ENCODE results near the gene RFX4. TPM values are rescaled to one million over a fixed set of nuclear protein-coding genes. Genes with fewer than 3 reads are reported as not detected.
"Not testable (repeated sequence)": the region's sequence is repeated elsewhere in the genome, so short reads cannot be mapped to it uniquely, and the experiment has no call there.

Gene RFX4
- polyA plus RNA-seq, 1 donor: not detected

- DNase-seq: no peak
These were observed 11.6 kb downstream of the RFX4 start for GRCh38 chr12:106594447-106594846.

- no peak for DNase-seq
These were observed 12.5 kb downstream of the RFX4 start for GRCh38 chr12:106595268-106595667.

- DNase-seq: no peak
These were observed 15.2 kb downstream of the RFX4 start for GRCh38 chr12:106598003-106598402.

GRCh38 chr12:106599302-106599701, 16.5 kb downstream of the RFX4 start:
- no peak for DNase-seq

GRCh38 chr12:106600503-106600902, 17.7 kb downstream of the RFX4 start:
- DNase-seq: no peak

GRCh38 chr12:106601031-106601430, 18.2 kb downstream of the RFX4 start:
- no peak for DNase-seq

GRCh38 chr12:106601496-106601895, 18.7 kb downstream of the RFX4 start:
- DNase-seq: no peak

- no peak for DNase-seq
These were observed 19.3 kb downstream of the RFX4 start for GRCh38 chr12:106602076-106602475.

- no peak for DNase-seq
These were observed 22.4 kb downstream of the RFX4 start for GRCh38 chr12:106605254-106605653.

- not testable (repeated sequence) for DNase-seq
These were observed 37.8 kb downstream of the RFX4 start for GRCh38 chr12:106620588-106620987.

GRCh38 chr12:106625976-106626375, 43.2 kb downstream of the RFX4 start:
- no peak for DNase-seq

GRCh38 chr12:106629797-106630659, 47.2 kb downstream of the RFX4 start:
- DNase-seq: no peak

- no peak for DNase-seq
These were observed 48.3 kb downstream of the RFX4 start for GRCh38 chr12:106631150-106631549.

- DNase-seq: no peak
These were observed 49.0 kb downstream of the RFX4 start for GRCh38 chr12:106631797-106632196.

GRCh38 chr12:106632797-106633450, 50.1 kb downstream of the RFX4 start:
- DNase-seq: no peak

GRCh38 chr12:106633451-106633823, 50.6 kb downstream of the RFX4 start:
- no peak for DNase-seq

GRCh38 chr12:106634206-106634605, 51.4 kb downstream of the RFX4 start:
- no peak for DNase-seq

GRCh38 chr12:106643000-106643399, 60.2 kb downstream of the RFX4 start:
- no peak for DNase-seq

GRCh38 chr12:106644335-106645073, 61.7 kb downstream of the RFX4 start:
- DNase-seq: no peak

- peak; percentile 43 for DNase-seq
These were observed 62.2 kb downstream of the RFX4 start for GRCh38 chr12:106645074-106645421.

GRCh38 chr12:106645465-106646330, 62.9 kb downstream of the RFX4 start:
- no peak for DNase-seq

- DNase-seq: no peak
These were observed 63.7 kb downstream of the RFX4 start for GRCh38 chr12:106646472-106646871.
